GM19193 (cell line): Measurements from ENCODE around the gene OXNAD1.

ENCODE experiments used
- POLR2A ChIP-seq: IDR thresholded peaks from 4 replicates; pipeline ENCODE4 v1.6.1; 2011; ENCODE audit not compliant: insufficient read depth, insufficient read length; ENCODE audit errors: extremely low read depth

Gene OXNAD1, protein sequence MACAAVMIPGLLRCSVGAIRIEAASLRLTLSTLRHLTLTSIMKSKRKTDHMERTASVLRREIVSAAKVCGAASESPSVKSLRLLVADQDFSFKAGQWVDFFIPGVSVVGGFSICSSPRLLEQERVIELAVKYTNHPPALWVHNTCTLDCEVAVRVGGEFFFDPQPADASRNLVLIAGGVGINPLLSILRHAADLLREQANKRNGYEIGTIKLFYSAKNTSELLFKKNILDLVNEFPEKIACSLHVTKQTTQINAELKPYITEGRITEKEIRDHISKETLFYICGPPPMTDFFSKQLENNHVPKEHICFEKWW

DNA sequence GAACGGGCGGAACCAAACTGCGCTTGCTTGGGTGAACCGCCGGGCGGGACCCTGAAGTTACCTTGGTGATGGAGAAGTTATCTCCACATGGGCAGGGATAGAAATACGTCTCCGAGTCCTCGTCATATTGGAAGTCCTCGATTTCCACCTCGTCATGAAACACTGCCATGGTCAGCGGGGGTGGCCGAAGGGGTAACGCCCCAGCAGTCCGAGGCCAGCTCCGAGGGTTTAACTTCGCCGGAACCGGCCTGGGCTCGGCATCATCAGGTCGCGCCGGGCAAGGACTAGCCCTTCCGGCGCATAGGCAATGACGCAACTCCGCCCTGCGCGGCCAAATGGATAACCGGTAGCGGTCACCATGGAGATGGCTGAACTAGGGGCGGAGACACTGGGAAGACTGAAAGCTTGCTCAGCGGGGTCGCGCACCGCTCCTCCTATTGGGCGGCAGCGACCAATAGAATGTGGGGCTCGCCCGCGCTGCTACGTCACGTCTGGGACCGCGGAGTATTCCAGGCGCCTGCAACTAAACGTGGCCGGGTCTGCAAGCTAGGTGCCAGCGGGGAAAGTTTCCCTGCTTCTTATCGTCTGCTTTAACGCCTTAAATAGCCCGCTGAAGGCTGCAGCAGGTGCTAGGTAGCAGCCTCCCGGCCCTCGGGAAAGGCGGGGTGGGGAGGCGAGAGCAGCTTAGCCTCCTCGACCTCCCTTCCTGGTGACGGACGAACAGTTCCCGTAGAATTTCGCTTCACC, at the start of gene OXNAD1, which contains the start of gene DPH3:
Gene OXNAD1 (plus strand): TSS at position 505 of the 747 bp plus-strand sequence. CDS start 5,741 bp downstream, outside the sequence.
Gene DPH3 (minus strand): TSS at position 236 of the 747 bp plus-strand sequence. CDS start 67 bp downstream, at position 169.
- TF ChIP-seq POLR2A: peak; percentile 76

DNA sequence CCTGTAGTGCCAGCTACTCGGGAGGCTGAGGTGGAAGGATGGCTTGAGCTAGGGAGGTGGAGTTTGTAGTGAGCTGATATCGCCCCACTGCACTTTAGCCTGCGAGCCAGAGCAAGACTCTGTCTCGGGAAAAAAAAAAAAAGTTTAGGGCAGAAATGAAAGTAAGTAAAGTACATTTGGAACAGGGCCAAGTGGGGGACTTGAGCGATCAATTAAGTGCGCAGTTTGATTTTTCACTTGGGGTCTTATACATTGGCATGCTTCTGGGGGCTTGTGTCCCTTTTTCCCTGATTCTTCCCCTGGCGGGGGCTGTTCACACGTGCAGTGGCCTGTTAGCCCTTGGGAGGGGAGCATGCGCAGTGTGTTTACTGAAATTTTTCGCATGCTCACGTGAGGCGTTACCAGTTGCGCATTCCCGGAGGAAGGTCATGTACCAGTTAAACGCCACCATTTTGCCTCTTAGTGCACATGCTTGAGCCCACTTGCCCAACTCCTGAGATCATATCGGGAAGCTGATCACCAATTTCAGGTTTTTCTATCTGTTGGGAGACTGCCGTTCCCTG, 48.6 kb upstream of the OXNAD1 start:
- no peak for TF ChIP-seq POLR2A

DNA sequence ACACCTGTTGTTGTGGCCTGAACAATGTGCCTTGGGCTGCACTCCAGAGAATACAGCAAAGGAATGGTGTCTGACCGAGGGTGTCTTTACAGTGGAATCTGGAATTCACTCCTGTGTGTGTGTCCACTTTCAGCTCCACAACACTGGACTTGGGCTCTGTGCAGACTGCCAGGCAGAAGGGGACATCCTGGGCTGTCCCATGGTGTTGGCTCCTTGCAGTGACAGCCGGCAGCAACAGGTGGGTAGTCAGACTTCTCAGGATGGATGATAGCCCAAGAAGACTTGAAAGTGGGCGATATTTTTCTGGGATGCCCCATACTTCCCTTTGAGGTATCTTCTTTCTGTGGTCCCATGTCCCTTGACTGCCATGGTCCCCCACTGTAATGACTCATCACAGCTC, 45.2 kb upstream of the OXNAD1 start:
- TF ChIP-seq POLR2A: no peak

DNA sequence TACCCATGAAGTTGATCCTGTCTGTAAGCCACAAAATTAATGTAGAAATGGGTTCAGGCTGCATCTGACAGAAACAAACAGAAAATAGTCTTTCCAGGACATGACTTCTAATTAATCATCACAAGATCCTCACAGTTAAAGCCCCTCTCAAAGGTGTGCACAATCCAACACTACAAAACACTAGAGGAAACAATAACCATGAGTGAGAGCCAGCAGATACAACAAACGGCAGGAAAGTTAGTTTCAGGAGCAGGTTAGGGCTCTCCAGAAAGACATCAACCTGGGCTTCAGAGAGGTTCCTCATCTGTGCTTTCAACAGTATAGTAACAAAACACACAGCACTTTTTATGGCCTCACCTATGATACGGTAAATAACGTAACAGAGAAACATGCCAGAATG, 43.0 kb upstream of the OXNAD1 start:
- TF ChIP-seq POLR2A: no peak

DNA sequence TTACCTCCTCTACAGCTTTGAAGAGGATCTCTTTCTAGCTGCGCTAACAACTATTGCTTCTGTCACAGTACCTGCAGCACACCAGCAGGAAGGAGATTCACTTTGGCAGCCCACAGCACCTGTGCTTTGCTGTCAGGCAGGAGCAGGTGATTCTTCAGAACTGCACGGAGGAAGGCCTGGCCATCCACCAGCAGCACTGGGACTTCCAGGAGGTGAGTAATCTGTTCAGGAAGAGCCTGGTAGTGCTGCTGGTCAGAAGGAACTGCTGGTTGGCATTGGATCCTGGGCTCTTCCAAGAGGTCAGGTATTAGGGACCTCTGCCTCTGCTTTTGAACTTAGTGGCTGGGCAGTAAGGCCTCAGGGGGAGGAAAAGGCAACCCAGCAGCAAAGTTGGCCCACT, 42.5 kb upstream of the OXNAD1 start:
- TF ChIP-seq POLR2A: no peak

DNA sequence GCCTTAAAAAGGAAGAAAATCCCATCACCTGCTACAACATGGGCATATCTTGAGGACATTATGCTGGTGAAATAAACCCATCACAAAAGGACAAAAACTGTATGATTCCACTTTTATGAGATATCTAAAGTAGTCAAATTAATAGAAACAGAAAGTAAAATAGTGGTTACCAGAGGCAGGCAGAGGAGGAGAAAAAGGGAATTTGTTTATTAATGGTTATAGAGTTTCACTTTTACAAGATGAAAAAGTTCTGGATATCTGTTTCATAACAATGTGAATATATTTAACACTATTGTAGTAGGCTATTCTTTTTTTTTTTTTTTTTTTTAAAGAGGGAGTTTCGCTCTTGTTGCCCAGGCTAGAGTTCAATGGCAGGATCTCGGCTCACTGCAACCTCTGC, 40.7 kb upstream of the OXNAD1 start:
- no peak for TF ChIP-seq POLR2A

DNA sequence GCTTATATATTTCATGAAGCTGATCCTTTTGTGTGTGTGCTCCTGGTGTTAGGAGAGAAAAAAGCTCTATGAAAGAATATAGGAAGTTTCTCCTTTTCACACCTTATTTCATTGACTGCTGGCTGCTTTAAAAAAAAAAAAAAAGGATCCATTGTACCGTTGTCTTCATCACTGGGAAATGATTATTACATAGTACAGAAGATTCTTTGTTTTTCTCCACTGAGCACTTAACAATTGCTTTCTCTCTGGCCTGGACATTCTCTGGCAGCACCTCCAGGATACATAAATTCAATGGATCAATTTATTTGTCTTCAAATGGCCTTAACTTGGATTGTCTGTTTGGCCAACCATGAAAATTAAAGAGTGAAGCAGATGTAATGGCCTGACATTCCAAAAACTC, 37.4 kb upstream of the OXNAD1 start:
- TF ChIP-seq POLR2A: no peak

DNA sequence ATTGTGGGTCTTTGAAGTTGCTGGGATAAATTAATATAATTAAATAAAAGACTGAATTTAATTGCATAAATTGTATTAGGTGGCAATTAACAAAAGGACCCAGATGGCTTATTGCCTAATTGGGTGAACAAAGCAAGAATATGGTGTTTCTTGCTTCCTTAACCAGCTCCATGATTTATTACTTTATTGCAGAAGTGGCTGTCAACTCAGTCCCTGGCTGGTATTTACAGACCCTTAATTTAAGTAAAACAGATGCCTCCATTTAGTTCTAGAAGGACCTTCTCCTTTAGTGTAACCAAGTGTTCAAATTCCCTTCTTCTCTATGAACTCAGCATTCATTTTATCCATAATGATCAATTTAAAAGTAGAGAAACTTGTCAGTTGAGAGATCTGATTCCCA, 35.3 kb upstream of the OXNAD1 start:
- TF ChIP-seq POLR2A: no peak

DNA sequence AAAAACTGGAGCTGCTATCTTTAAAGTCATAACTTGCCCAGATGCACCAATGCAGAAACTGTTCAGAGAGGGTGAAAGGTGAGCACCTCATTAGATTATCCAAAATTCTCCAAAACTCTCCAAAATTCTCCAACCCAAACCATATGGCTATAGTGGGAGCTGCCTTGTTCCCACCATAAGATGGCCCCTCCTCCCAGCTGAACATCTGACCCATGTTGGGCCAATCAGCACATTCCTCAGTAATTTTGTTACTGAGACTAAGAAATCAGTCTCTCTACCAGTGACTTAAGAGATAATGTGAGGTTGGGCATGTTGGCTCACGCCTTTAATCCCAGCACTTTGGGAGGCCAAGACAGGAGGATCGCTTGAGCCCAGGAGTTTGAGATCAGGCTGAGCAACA, 33.0 kb upstream of the OXNAD1 start:
- TF ChIP-seq POLR2A: no peak

DNA sequence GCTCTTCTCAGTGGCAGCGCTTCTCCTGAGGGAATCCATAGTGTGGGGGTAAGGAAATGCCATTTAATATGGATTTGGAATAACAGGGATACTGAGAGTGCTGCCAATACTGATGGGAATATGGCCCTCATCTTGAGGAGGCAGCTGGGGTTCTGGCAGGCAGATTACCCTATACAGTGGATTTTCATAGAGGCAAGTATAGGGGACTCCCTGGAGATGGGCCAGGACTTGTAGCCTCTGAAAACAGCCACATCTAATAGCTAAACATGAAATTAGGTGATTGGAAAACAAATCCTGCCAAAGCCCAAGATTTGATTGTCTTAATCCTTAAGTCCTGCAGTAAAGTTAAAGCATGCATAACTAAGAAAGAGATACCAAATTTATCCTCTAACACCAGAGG, 31.2 kb upstream of the OXNAD1 start:
- no peak for TF ChIP-seq POLR2A

DNA sequence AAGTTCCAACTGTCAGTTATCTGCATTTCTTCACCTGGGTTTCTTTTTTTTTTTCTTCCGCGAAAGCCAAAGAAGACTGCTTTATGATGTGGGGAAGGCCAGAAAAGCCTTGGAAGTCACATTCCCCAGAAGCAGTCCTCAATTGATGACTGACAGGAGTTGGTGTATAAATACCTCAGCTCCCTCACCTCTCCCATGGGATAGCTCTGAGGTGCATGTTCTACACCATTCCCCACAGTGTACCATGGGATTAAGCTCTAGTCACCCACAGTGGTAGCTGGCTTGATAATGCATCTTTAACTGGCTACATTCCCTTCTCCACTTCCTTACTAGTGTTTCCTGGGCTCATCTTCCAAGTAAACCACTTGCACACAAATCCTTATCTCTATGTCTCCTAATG, 30.7 kb upstream of the OXNAD1 start:
- no peak for TF ChIP-seq POLR2A

DNA sequence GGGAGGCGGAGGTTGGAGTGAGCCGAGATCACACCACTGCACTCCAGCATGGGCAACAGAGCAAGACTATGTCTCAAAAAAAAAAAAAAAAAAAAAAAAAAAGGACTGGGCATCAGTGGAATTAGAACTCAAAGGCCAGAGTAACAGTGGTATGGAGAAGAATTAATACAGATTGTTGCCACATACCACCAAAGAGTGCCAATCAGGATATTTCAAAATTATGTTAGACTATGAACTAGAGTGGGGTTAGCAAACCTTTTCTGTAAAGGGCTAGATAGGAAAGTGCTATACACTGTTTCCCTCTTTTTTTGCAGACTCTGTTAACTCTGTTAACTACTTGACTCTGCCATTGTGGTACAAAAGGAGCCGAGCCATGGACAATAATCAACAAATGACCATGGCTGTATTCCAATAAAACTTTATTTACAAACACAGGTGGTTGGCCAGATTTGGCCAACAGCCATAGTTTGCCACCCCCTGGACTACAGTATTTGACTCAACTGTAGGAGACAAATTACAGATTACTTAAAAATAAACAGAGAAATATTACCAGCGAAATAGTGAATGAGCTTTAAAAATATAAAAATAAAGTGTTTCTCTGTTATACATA, 28.9 kb upstream of the OXNAD1 start:
- TF ChIP-seq POLR2A: no peak

DNA sequence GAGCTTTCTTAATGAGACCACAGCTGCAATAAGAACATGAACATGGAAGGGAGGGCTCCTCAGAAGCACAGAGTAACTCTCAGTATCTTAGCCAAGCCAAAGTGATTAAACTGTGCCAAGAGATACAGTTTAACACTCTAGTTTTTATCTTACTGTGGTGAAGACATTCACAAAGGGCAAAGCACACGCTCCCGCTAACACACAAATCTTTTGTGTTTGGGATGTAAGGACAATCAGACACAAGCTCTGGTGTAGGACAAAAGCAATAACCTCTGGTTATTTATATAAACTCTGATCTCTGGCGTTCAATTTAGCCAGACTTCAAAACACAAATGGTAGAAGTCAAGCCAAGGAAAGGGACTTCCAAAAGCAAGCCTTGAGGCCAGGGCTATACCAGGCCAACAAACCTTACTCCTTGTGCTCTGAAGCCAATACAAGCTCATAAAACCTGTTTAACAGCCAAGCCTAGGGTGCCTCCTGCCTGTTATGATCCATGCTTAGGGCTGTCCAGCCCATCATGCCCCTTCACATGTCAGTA, 28.1 kb upstream of the OXNAD1 start:
- no peak for TF ChIP-seq POLR2A

DNA sequence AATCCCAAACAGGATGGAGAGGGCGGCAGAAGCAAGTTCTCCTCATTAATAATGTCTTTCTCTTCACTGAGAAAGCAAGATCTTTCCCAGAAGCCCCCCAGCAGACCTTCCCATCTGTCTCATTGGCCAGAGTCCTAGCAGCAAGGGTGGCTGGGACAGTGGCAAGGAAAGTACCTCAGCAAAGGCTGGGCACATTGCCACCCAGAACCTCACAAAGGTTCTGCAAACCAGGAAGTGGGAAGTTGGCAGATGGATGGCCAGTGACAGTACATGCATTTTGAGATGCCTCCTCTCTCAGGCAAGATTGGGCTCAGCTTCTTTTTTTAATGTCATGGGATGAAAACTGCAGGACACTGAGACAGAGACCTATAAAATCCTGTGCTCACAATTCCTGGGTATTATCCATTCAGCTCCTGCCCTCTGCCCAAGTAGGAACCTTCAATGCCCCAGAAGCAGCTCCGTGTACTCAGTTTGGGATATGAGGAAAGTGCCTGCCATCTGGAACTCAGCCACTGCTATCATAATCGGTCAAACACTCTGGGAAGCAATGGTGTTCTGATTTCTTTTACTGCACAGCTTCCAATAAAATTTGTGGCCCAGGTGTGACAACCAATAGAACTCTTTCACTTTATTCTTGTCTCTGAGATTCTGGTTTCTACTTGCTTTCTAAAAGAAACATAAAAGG, 25.8 kb upstream of the OXNAD1 start:
- no peak for TF ChIP-seq POLR2A
